Epithelial cell of esophagus (primary cell): Measurements from ENCODE around the gene AFAP1.

Source experiments
- DNase-seq: peaks from one replicate; pipeline ENCODE4 v3.0.0; 2010; ENCODE audit warnings: low read depth
- H3K4me3 ChIP-seq: 2 replicates; pipeline ENCODE4 v1.5.1; 2011; ENCODE audit warnings: mild to moderate bottlenecking, low read length, control low read depth
- CTCF ChIP-seq: IDR thresholded peaks from 2 replicates; pipeline ENCODE4 v1.5.1; 2011; ENCODE audit warnings: low read depth, mild to moderate bottlenecking, low read length, control low read depth, inconsistent platforms; ENCODE audit not compliant: insufficient read depth; ENCODE audit errors: missing control alignments

Gene AFAP1

DNA sequence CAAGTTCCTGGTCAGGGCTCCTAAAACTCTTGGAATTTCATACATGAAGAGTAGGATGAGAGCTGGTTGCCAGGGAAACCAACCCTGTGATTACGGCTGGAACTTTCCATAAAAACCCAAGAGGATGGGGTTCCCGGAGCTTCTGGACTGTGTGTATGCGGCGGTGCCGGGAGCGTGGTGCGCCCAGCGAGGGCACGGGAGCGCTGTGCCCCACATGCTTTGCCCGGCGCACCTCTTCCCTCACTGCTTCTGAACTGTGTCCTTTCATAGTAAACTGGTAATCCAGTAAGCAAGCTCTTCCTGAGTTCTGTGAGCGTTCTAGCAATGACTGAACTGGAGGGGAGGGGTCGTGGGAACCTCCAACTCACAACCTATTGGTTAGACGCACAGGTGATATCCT is 152.6 kb downstream of the AFAP1 start:
- H3K4me3 ChIP-seq: no peak overlapping the region
- TF ChIP-seq CTCF: no peak
- no peak for DNase-seq

DNA sequence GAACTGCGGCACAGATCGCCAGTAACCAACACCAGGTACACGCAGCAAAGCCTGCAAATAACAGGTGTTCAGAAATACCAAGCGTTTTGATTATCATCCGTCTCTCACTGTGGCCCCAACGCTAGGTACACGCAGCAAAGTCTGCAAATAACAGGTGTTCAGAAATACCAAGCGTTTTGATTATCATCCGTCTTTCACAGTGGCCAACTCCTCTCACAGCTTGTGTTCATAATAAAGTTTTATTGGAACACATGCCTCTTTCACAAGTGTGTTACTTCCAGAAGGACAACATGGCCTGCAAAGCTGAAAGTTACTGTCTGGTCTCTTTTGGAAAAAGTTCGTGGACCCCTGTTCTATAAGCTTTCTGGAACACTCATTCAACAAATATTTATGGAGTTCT is 153.1 kb downstream of the AFAP1 start:
- TF ChIP-seq CTCF: no peak
- no peak overlapping the region for H3K4me3 ChIP-seq
- DNase-seq: no peak

DNA sequence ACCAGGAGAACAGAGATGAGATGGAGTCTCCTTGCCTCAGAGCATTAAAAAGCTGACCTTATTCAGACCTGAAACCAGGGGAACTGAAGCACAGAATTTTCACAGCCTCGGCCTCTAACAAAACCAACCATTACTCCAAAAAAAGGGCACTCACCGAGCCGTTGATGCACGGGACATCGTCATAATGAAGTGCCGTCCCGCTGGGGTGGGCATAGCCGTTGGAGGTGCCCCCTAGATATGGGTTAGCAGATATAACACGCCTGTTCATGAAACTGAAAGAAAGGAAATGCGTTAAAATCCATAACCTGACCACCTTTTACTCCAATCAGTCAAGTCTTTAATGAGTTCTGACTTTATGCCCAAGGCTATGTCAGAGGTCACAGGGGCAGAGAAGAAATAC is 153.6 kb downstream of the AFAP1 start:
- no peak for DNase-seq
- no peak overlapping the region for H3K4me3 ChIP-seq
- no peak for TF ChIP-seq CTCF

DNA sequence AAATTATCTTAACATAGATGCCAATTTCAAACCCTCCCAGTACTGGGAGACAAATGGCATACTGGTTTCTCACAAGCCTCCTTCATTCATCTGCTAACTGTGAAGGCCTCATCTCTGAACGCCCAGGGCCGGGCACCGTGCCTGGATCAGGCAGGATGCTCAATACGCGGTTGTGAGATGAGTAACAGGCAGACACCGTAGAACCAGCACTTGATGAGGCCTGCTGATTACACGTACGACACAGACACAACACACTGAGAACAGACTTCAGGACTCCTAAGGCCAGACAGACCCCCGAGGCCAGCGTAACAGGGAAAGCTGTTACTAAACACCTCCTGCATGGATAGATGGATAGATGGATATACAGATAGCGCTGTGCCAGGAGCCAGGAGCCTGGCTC is 154.6 kb downstream of the AFAP1 start:
- H3K4me3 ChIP-seq: no peak overlapping the region
- no peak for DNase-seq
- TF ChIP-seq CTCF: no peak

DNA sequence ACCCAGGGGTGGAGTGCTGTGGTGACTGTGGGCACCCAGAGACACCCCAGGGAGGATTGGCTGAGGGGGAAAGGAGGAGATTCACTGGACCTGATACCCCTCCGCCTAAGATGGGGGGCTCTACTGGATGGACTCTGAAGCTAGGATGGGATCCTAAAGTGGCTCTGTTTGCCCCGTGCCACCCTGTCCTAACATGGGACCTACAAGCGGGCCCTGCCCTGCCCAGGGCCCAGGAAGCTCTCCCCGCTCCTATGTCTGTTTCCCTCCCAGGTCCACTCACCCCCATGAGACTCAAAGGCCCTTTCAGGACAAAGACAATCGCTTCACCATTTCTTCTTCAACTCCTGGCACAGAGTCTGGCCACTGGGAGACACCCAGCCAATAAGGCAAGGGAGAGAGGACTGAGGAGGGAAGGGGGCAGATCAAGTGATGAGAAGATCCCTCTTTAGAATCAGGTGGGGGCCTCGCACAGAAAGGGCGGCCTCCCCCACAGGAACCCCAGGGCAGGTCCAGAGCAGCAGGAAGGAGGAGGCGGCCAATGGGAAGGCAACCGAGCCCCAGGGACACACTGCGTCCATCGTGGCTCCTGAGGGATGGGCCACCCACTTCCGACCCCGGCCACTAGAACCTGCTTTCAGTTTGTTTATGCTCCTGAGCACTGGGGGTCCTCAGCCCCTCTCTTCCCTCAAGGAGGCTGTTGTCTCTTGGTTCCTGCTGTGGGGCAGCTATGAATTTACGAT is 155.4 kb downstream of the AFAP1 start:
- H3K4me3 ChIP-seq: no peak overlapping the region
- DNase-seq: no peak
- TF ChIP-seq CTCF: no peak

DNA sequence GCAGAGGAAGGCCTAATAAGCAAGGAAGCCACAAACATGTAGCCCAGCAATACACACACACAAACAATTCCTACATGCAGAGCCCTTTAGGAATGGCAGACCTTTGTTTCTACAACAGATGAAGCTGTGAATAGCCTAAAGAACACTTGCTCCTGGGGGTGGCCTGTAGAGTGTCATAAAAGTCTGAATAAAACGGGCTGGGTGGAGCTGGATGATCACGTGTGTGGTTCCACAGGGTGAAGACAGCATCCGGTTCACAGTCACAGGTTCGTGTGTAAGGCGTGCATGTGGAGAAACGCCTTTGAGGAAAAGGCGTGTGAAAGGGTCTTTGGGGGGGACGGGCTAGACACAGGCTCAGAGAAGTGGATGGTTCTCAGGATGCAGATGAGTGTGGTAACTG is 156.1 kb downstream of the AFAP1 start:
- DNase-seq: no peak
- TF ChIP-seq CTCF: no peak
- H3K4me3 ChIP-seq: no peak overlapping the region

- DNase-seq: no peak
- H3K4me3 ChIP-seq: no peak overlapping the region
- TF ChIP-seq CTCF: no peak
Observed at GRCh38 chr4:7782783-7783182, 156.9 kb downstream of the AFAP1 start.
